IMR-90 (cell line): ENCODE results near the gene GJC1. TPM values are rescaled to one million over a fixed set of nuclear protein-coding genes. Genes with fewer than 3 reads are reported as not detected.

Source experiments
- ATAC-seq: fragments of 200-7000 bp; cut with Tn5 transposase; 2 replicates; pipeline ENCODE4 v1.9.1; 2020; ENCODE audit warnings: low read depth, mild to moderate bottlenecking, moderate library complexity
- BruUV-seq: library from RNA; stranded (reverse); fragments of 400-500 nt; replicated peaks from 2 replicates; lab custom pipeline; 2021; lab: Mats Ljungman, UMichigan
- CTCF ChIA-PET: fragments of 300-600 bp; formaldehyde crosslinking; extraction: SDS; loops from one replicate; lab custom pipeline; 2021; ENCODE audit warnings: antibody characterized with exemption; lab: Yijun Ruan, JAX
- POLR2A ChIA-PET: fragments of 300-600 bp; sonication (Branson Sonifier 250); formaldehyde crosslinking; loops from one replicate; lab custom pipeline; 2022; ENCODE audit warnings: antibody characterized with exemption; ENCODE audit not compliant: unreplicated experiment; lab: Charles Lee
- DNase-seq: peaks from one replicate; pipeline ENCODE4 v3.0.0; 2013
- H2AFZ ChIP-seq: replicated peaks from 2 replicates; pipeline ENCODE3; 2013; ENCODE audit warnings: low read length, mild to moderate bottlenecking; ENCODE audit not compliant: poor library complexity
- H2AK5ac ChIP-seq: 2 replicates; pipeline ENCODE4 v1.6.1; 2013; ENCODE audit warnings: low read depth, low read length, inconsistent platforms
- H2AK9ac ChIP-seq: replicated peaks from 2 replicates; pipeline ENCODE3; 2013; ENCODE audit warnings: mild to moderate bottlenecking, low read depth, low read length, moderate library complexity; ENCODE audit not compliant: poor library complexity
- H2BK120ac ChIP-seq: 2 replicates; pipeline ENCODE4 v1.6.1; 2013; ENCODE audit warnings: low read depth, low read length, inconsistent platforms
- H2BK15ac ChIP-seq: 3 replicates; pipeline ENCODE4 v1.6.1; 2013; ENCODE audit warnings: low read depth, low read length, inconsistent platforms
- H2BK20ac ChIP-seq: 2 replicates; pipeline ENCODE4 v1.6.1; 2013; ENCODE audit warnings: low read depth, mild to moderate bottlenecking, inconsistent platforms, low read length, moderate library complexity
- H2BK5ac ChIP-seq: 2 replicates; pipeline ENCODE4 v1.6.1; 2013; ENCODE audit warnings: mild to moderate bottlenecking, low read depth, low read length, inconsistent platforms; ENCODE audit not compliant: poor library complexity, severe bottlenecking
- H3K14ac ChIP-seq: replicated peaks from 2 replicates; pipeline ENCODE4 v1.6.1; 2013; ENCODE audit warnings: low read depth, low read length, inconsistent platforms
- H3K18ac ChIP-seq: 2 replicates; pipeline ENCODE4 v1.6.1; 2013; ENCODE audit warnings: low read depth, low read length, control low read depth
- H3K23ac ChIP-seq: 2 replicates; pipeline ENCODE4 v1.6.1; 2013; ENCODE audit warnings: low read depth, low read length, inconsistent platforms
- H3K27ac ChIP-seq: 2 replicates; pipeline ENCODE4 v1.5.1; 2013; ENCODE audit warnings: mild to moderate bottlenecking, control low read depth, low read length; ENCODE audit not compliant: insufficient read depth
- H3K27me3 ChIP-seq: 2 replicates; pipeline ENCODE4 v1.6.1; 2013; ENCODE audit warnings: low read length; ENCODE audit not compliant: control insufficient read depth, insufficient read depth
- H3K36me3 ChIP-seq: 2 replicates; pipeline ENCODE4 v1.6.1; 2013; ENCODE audit warnings: low read length, mixed read lengths; ENCODE audit not compliant: control insufficient read depth, insufficient read depth
- H3K4ac ChIP-seq: 2 replicates; pipeline ENCODE4 v1.6.1; 2013; ENCODE audit warnings: low read depth, low read length, inconsistent platforms
- H3K4me1 ChIP-seq: 2 replicates; pipeline ENCODE4 v1.6.1; 2013; ENCODE audit warnings: low read length, mixed read lengths; ENCODE audit not compliant: control insufficient read depth, insufficient read depth
- H3K4me2 ChIP-seq: 2 replicates; pipeline ENCODE4 v1.6.1; 2013; ENCODE audit warnings: low read depth, mild to moderate bottlenecking, control low read depth, low read length, moderate library complexity
- H3K4me3 ChIP-seq: 2 replicates; pipeline ENCODE4 v1.5.1; 2013; ENCODE audit warnings: low read depth, mild to moderate bottlenecking, control low read depth, low read length, moderate library complexity; ENCODE audit not compliant: insufficient read depth
- H3K56ac ChIP-seq: 2 replicates; pipeline ENCODE4 v1.6.1; 2013; ENCODE audit warnings: low read length, inconsistent platforms; ENCODE audit not compliant: insufficient read depth; ENCODE audit errors: extremely low read depth
- H3K79me1 ChIP-seq, 2 experiments: 2 replicates each; pipeline ENCODE4 v1.6.1; 2013; ENCODE audit warnings: low read length in 2 of 2, inconsistent platforms in 1 of 2, low read depth in 1 of 2
- H3K9ac ChIP-seq: 2 replicates; pipeline ENCODE4 v1.6.1; 2013; ENCODE audit warnings: low read depth, low read length, control low read depth
- H3K9me1 ChIP-seq: 2 replicates; pipeline ENCODE4 v1.6.1; 2013; ENCODE audit warnings: low read length, inconsistent platforms; ENCODE audit not compliant: insufficient read depth
- H3K9me3 ChIP-seq: 2 replicates; pipeline ENCODE4 v1.6.1; 2013; ENCODE audit warnings: low read length; ENCODE audit not compliant: control insufficient read depth, insufficient read depth
- H4K20me1 ChIP-seq: 2 replicates; pipeline ENCODE4 v1.6.1; 2013; ENCODE audit warnings: low read length, inconsistent platforms; ENCODE audit not compliant: insufficient read depth
- H4K5ac ChIP-seq: 2 replicates; pipeline ENCODE4 v1.6.1; 2013; ENCODE audit warnings: mild to moderate bottlenecking, low read depth, low read length, control low read depth
- H4K8ac ChIP-seq, 2 experiments: 2 replicates each; pipeline ENCODE4 v1.6.1; 2013; ENCODE audit warnings: low read depth in 2 of 2, low read length in 2 of 2, control low read depth in 1 of 2, inconsistent platforms in 1 of 2
- H4K91ac ChIP-seq: 2 replicates; pipeline ENCODE4 v1.6.1; 2013; ENCODE audit warnings: low read depth, low read length, inconsistent platforms; ENCODE audit not compliant: insufficient read depth
- CEBPB ChIP-seq: IDR thresholded peaks from 2 replicates; pipeline ENCODE4 v1.6.1; 2012; ENCODE audit warnings: low read depth, low read length, improper control_type of control experiment
- CHD1 ChIP-seq: IDR thresholded peaks from 2 replicates; pipeline ENCODE4 v1.6.1; 2012; ENCODE audit warnings: low read depth, low read length, improper control_type of control experiment
- FOS ChIP-seq: fragments of 150-350 bp; IDR thresholded peaks from 2 replicates; pipeline ENCODE4 v1.6.1; 2016; ENCODE audit warnings: low read depth, low read length
- MAFK ChIP-seq: IDR thresholded peaks from 2 replicates; pipeline ENCODE4 v1.6.1; 2012; ENCODE audit warnings: low read depth, low read length, improper control_type of control experiment
- MAZ ChIP-seq: IDR thresholded peaks from 2 replicates; pipeline ENCODE4 v1.6.1; 2012; ENCODE audit warnings: low read depth, mild to moderate bottlenecking, low read length, improper control_type of control experiment, moderate library complexity, borderline replicate concordance
- MXI1 ChIP-seq: IDR thresholded peaks from 2 replicates; pipeline ENCODE4 v1.6.1; 2012; ENCODE audit warnings: low read depth, mild to moderate bottlenecking, low read length, moderate library complexity, borderline replicate concordance
- RAD21 ChIP-seq: IDR thresholded peaks from 2 replicates; pipeline ENCODE4 v1.6.1; 2012; ENCODE audit warnings: low read length, improper control_type of control experiment
- RCOR1 ChIP-seq: IDR thresholded peaks from 2 replicates; pipeline ENCODE4 v1.6.1; 2012; ENCODE audit warnings: mild to moderate bottlenecking, low read length, improper control_type of control experiment; ENCODE audit not compliant: insufficient replicate concordance
- SMC3 ChIP-seq: fragments of 150-350 bp; IDR thresholded peaks from 2 replicates; pipeline ENCODE4 v1.6.1; 2016; ENCODE audit warnings: low read depth, mild to moderate bottlenecking, antibody characterized with exemption, low read length, moderate library complexity
- WGBS, 2 experiments: methylation state at CpG; one replicate each; pipeline versions ENCODE4 v1.1.5 to v1.1.7; 2013; ENCODE audit warnings: missing lambda C conversion rate in 2 of 2; ENCODE audit not compliant: insufficient read length in 1 of 2; ENCODE audit errors: extremely low coverage in 2 of 2; 5-methylcytosine and 5-hydroxymethylcytosine counted together
- dilution Hi-C: fragments of 300-500 bp; cut with HindIII; formaldehyde crosslinking; loops from one replicate; pipeline ENCODE4 v1.14.3; 2018; ENCODE audit warnings: low sequenced_read_pairs; ENCODE audit not compliant: unreplicated experiment
- in situ Hi-C: fragments of 300-500 bp; cut with MboI; formaldehyde crosslinking; loops from 3 replicates; pipeline ENCODE4 v1.14.3; 2019; ENCODE audit warnings: low sequenced_read_pairs, inconsistent platforms, mixed read lengths
- intact Hi-C: fragments of 100-400 bp; cut with micrococcal nuclease; formaldehyde crosslinking; loops from 2 replicates; pipeline ENCODE4 v1.10.0; 2022
- polyA plus RNA-seq, 3 experiments: library from polyadenylated mRNA; depleted of rRNA; stranded (reverse); fragments of >200 nt; gene quantifications; 2 replicates each; pipeline ENCODE4 v1.2.3, GENCODE V29; 2012; ENCODE audit warnings: low replicate concordance in 1 of 3
- total RNA-seq: library from RNA; depleted of rRNA; stranded (reverse); fragments of >200 nt; gene quantifications from 2 replicates; pipeline ENCODE4 v1.2.3, GENCODE V29; 2012
- TF ChIP-seq, protein P1 (sequence below): fragments of 150-350 bp; IDR thresholded peaks from 2 replicates; pipeline ENCODE4 v1.6.1; 2016; ENCODE audit warnings: low read depth, mild to moderate bottlenecking, low read length, moderate library complexity, borderline replicate concordance
- TF ChIP-seq, protein P2 (sequence below): fragments of 150-350 bp; IDR thresholded peaks from 2 replicates; pipeline ENCODE4 v1.6.1; 2017; ENCODE audit warnings: mild to moderate bottlenecking, antibody characterized with exemption, low read length, low read depth

GJC1 gene
- total and polyA plus RNA-seq, 2 of the 4 experiments (the other 2 are of a cell fraction): 23.9 to 69.7 TPM

DNA sequence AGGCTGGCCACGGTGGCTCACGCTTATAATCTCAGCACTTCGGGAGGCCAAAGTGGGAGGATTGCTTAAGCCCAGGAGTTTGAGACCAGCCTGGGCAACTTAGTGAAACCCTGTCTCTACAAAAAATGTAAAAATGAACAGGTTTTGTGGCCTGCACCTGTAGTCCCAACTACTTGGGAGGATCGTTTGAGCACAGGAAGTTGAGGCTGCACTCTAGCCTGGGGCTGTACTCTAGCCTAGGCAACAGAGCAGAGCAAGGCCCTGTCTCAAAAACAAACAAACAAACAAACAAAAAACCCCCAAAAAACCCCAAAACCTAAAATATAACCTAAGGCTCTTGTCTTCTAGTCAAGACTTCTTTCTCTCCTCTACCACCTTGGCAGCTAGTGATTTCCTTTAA lies 10.2 kb upstream of the GJC1 start:
- H4K5ac ChIP-seq: no peak overlapping the region
- TF ChIP-seq CHD1 (no peak), CEBPB (no peak), FOS (no peak), MAZ (no peak), RAD21 (no peak), MAFK (no peak), MXI1 (no peak), RCOR1 (no peak), SMC3 (no peak)
- TF ChIP-seq, protein P1, sequence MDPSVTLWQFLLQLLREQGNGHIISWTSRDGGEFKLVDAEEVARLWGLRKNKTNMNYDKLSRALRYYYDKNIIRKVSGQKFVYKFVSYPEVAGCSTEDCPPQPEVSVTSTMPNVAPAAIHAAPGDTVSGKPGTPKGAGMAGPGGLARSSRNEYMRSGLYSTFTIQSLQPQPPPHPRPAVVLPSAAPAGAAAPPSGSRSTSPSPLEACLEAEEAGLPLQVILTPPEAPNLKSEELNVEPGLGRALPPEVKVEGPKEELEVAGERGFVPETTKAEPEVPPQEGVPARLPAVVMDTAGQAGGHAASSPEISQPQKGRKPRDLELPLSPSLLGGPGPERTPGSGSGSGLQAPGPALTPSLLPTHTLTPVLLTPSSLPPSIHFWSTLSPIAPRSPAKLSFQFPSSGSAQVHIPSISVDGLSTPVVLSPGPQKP: no peak
- TF ChIP-seq, protein P2, sequence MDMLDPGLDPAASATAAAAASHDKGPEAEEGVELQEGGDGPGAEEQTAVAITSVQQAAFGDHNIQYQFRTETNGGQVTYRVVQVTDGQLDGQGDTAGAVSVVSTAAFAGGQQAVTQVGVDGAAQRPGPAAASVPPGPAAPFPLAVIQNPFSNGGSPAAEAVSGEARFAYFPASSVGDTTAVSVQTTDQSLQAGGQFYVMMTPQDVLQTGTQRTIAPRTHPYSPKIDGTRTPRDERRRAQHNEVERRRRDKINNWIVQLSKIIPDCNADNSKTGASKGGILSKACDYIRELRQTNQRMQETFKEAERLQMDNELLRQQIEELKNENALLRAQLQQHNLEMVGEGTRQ: no peak
- no peak overlapping the region for H2BK120ac ChIP-seq
- H2AFZ ChIP-seq: no peak overlapping the region
- H2BK5ac ChIP-seq: no peak overlapping the region
- H4K8ac ChIP-seq: no peak overlapping the region
- BruUV-seq: no TSS peak
- H3K4me2 ChIP-seq: no peak overlapping the region
- no peak overlapping the region for H2AK5ac ChIP-seq
- ATAC-seq (no peak), DNase-seq (no peak)
- WGBS, 2 experiments: no CpG with 5 or more reads among the region's 4 CpGs
- intact Hi-C loops: no loop called here
- no peaks in the 10 kb centered on the region for H3K79me1 ChIP-seq
- ChIA-PET POLR2A (no interaction called here), CTCF (no interaction called here)
- no peaks in the 10 kb centered on the region for H3K9me3 ChIP-seq
- in situ Hi-C loops: no loop called here
- no peak overlapping the region for H3K23ac ChIP-seq
- no peaks in the 10 kb centered on the region for H4K20me1 ChIP-seq
- peaks cover 4% of the 10 kb centered on the region; the same call in 1 of the 2 replicates for H3K9me1 ChIP-seq
- H3K4me1 ChIP-seq: peaks cover 12% of the 10 kb centered on the region
- no peak overlapping the region for H3K18ac ChIP-seq
- H2BK15ac ChIP-seq: no peak overlapping the region
- H3K27ac ChIP-seq: no peak overlapping the region
- H3K4ac ChIP-seq: no peak overlapping the region
- dilution Hi-C loops: no loop called here
- no peak overlapping the region for H2BK20ac ChIP-seq
- H3K36me3 ChIP-seq: no peaks in the 10 kb centered on the region
- H4K91ac ChIP-seq: no peak overlapping the region
- H3K14ac ChIP-seq: no peak overlapping the region
- H3K9ac ChIP-seq: no peak overlapping the region
- no peaks in the 10 kb centered on the region for H3K27me3 ChIP-seq
- no peak overlapping the region for H2AK9ac ChIP-seq
- H3K56ac ChIP-seq: no peak overlapping the region; the same call in 1 of the 2 replicates
- no peak overlapping the region for H3K4me3 ChIP-seq
